Measurements from ENCODE around the gene FAM118A.
"Not testable (repeated sequence)": the region's sequence is repeated elsewhere in the genome, so short reads cannot be mapped to it uniquely, and the experiment has no call there.

FAM118A gene

DNA sequence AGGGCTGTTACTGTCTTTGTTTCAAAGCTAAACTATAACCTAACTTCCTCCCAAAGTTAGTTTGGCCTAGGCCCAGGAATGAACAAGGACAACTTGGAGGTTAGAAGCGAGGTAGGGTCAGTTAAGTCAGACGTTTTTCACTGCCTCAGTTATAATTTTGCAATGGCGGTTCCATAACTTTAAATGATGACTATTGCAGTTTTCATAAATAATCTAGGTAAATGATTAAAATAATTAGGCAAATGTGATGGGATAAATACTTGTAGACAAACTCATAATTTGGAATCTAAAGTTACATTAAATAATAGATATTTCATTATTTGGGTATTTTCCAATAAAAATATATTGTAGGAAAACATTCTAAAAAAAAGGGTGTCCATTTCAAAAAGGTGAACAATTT lies 63.9 kb downstream of the FAM118A start:
- not testable (repeated sequence) for DNase-seq

DNA sequence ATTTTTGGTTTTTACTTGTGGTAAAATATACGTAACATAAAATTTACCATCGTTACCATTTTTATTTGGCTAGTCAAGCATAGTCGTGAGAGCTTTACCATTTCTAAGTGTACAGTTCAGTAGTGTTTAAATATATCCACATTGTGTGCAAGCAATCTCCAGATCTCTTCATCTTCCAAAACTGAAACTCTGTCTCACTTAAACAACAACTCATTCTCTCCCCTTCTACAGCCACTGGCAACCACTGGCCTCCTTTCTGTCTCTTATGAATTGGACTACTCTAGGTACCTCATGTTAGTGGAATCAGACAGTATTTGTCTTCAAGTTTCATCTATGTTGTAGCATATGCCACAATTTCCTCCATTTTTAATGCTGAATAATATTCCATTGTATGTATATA lies 66.3 kb downstream of the FAM118A start:
- no peak for DNase-seq

DNA sequence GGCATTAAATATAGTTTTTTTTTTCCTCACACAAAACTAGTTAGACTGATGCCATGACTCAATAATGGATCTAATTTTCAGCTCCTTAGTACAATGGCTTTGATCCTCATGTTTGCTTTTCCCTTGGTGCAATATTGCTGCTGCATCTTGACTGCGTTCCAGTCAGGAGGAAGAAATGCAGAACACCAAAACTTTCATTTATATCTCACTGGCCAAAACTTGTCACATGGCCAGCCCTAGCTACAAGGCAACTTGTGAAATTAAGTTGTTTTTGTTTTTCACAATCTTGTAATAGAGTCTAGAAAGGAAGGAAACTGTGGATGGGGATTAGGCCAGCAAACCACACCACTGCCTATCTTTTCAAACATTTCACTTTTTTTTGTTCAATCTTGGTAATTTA lies 67.0 kb downstream of the FAM118A start:
- DNase-seq: no peak

DNA sequence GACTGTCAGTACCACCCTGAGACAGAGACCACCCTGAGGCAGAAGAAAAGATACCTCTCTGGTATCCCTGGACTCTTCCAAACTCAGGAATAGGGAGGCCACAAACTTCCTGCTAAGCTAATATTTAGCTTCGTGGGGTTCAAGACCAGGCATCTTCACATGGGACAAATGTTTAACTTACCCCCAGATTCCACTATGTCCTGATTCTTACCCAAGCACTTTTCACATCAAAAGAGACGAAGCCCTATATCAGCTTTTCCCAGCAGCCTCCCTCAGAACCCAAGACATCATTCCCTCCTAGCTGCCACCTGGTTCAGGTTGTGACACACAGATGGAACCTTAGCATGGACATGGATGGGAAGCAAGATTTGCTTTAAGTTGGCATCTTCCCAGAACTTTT lies 71.6 kb downstream of the FAM118A start:
- no peak for DNase-seq

DNA sequence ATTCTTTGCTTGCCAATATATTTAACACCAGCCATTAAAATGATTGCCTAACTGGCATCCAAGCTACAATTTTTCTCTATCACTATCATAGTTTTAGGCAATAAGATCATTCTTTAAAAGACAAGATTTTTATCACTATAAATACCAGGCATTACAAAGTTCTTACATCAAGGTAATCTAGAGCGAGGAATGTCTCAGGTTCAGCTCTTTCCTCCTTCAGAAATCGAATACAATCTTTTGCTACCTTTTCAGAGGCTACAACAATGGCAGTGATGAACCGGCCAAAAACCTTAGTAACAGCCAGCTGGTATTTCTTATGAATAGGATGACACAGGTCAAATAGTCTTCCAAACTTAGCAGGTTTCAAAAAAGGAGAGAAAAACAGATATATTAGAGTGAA lies 79.8 kb downstream of the FAM118A start:
- DNase-seq: no peak

Measured in hypothalamus (tissue), 51 donors.